Measurements from ENCODE around the gene MPO.

DNA sequence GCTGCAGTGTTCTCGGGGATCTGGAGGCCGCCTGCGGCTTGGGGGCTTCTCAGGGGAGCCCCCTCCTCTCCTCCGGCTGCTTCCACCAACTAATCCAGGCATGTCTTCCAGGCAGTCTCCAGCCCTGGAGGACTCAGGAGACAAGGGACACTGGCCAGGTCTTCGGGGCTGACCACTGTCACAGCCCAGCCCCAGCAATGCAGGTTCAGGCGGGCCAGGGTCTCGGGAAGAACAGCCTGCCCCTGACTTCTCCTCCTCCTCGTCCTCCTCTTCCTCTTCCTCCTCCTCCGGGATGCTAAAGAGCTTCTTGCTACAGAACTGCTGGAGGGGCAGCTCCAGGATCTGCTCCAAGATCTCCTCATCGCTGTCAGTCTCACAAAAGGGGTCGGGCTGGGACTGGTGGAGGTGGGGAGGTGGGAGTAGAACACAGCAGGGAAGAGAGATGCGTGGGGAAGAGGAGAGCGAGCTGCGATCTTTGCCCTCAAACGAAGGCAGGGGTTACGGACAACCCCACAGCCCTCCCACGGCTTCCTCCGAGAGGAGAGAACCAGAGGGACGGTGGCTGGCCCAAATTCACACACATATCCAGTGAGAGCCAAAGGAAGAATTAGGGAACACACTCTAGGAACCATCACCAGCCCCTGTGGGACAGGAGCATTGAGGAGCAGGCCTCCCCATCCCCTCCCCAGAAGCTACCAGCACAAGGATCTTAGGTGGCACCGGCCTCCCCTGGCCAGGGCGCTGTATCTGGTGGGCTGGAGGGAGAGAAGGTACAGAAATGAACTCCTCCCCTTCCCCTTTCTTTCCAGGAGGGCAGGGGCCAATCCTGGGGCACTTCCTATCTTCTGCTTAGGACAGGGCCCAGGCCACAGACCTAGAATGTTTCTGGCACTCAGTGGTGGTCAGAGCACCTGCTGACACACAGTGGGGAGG is 28.5 kb upstream of the MPO start:
- TF ChIP-seq, protein P1, sequence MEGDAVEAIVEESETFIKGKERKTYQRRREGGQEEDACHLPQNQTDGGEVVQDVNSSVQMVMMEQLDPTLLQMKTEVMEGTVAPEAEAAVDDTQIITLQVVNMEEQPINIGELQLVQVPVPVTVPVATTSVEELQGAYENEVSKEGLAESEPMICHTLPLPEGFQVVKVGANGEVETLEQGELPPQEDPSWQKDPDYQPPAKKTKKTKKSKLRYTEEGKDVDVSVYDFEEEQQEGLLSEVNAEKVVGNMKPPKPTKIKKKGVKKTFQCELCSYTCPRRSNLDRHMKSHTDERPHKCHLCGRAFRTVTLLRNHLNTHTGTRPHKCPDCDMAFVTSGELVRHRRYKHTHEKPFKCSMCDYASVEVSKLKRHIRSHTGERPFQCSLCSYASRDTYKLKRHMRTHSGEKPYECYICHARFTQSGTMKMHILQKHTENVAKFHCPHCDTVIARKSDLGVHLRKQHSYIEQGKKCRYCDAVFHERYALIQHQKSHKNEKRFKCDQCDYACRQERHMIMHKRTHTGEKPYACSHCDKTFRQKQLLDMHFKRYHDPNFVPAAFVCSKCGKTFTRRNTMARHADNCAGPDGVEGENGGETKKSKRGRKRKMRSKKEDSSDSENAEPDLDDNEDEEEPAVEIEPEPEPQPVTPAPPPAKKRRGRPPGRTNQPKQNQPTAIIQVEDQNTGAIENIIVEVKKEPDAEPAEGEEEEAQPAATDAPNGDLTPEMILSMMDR (conservative IDR thresholded peaks at IDR 0.05 in 1 of 2, IDR thresholded peaks at IDR 0.05 in 1 of 2; ENCODE audit: low read depth in 1 of 2, low read length in 2 of 2): no peak
- no peak for TF ChIP-seq EZH2 (IDR thresholded peaks at IDR 0.05; ENCODE audit: low read length, missing control alignments)
